ENCODE data around the gene MAPK8IP2. TPM values are rescaled to one million over a fixed set of nuclear protein-coding genes. Genes with fewer than 3 reads are reported as not detected.

The MAPK8IP2 gene
- polyA plus RNA-seq, 1 experiment, result 0.39 TPM

- ChIA-PET POLR2A (no interaction called here), CTCF (interaction anchor here (0.9 to 1.1 kb wide), 2 partner anchors 11 to 40 kb away, joined by 3 read pairs; no protein-coding TSS in a partner anchor)
- no peaks in the 10 kb centered on the region for H3K36me3 ChIP-seq (ENCODE audit: control insufficient read depth, insufficient read depth, low read length)
- TF ChIP-seq, protein P1, sequence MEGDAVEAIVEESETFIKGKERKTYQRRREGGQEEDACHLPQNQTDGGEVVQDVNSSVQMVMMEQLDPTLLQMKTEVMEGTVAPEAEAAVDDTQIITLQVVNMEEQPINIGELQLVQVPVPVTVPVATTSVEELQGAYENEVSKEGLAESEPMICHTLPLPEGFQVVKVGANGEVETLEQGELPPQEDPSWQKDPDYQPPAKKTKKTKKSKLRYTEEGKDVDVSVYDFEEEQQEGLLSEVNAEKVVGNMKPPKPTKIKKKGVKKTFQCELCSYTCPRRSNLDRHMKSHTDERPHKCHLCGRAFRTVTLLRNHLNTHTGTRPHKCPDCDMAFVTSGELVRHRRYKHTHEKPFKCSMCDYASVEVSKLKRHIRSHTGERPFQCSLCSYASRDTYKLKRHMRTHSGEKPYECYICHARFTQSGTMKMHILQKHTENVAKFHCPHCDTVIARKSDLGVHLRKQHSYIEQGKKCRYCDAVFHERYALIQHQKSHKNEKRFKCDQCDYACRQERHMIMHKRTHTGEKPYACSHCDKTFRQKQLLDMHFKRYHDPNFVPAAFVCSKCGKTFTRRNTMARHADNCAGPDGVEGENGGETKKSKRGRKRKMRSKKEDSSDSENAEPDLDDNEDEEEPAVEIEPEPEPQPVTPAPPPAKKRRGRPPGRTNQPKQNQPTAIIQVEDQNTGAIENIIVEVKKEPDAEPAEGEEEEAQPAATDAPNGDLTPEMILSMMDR (IDR thresholded peaks at IDR 0.05; ENCODE audit: insufficient read depth, low read depth, low read length), result no peak
- DNase-seq (ENCODE audit: low read depth), result no peak
- H3K4me3 ChIP-seq (ENCODE audit: low read depth, low read length), result no peak overlapping the region
- peaks cover 34% of the 10 kb centered on the region for H3K27me3 ChIP-seq (ENCODE audit: control insufficient read depth, insufficient read depth, low read length)
These were observed 3.1 kb downstream of the MAPK8IP2 start for GRCh38 chr22:50603511-50604255.

- Histone ChIP-seq H3K4me3 (ENCODE audit: low read depth, low read length) (no peak overlapping the region), H3K27me3 (ENCODE audit: control insufficient read depth, insufficient read depth, low read length) (peaks cover 34% of the 10 kb centered on the region), H3K36me3 (ENCODE audit: control insufficient read depth, insufficient read depth, low read length) (no peaks in the 10 kb centered on the region)
- DNase-seq (ENCODE audit: low read depth), result no peak
- CTCF ChIA-PET, result interaction anchor here (0.9 kb wide), 1 partner anchor 10 kb away, joined by 3 read pairs; no protein-coding TSS in a partner anchor
- POLR2A ChIA-PET, result no interaction called here
- TF ChIP-seq, protein P1 (IDR thresholded peaks at IDR 0.05; ENCODE audit: insufficient read depth, low read depth, low read length), result no peak
These were observed 3.8 kb downstream of the MAPK8IP2 start for GRCh38 chr22:50604256-50605001.

GRCh38 chr22:50605002-50605612 lies 4.5 kb downstream of the MAPK8IP2 start:
- POLR2A ChIA-PET, result no interaction called here
- CTCF ChIA-PET, result no interaction called here
- Histone ChIP-seq H3K27me3 (ENCODE audit: control insufficient read depth, insufficient read depth, low read length) (peaks cover 32% of the 10 kb centered on the region), H3K36me3 (ENCODE audit: control insufficient read depth, insufficient read depth, low read length) (no peaks in the 10 kb centered on the region), H3K4me3 (ENCODE audit: low read depth, low read length) (no peak overlapping the region)
- no peak for DNase-seq (ENCODE audit: low read depth)
- TF ChIP-seq, protein P1 (IDR thresholded peaks at IDR 0.05; ENCODE audit: insufficient read depth, low read depth, low read length), result no peak

DNA sequence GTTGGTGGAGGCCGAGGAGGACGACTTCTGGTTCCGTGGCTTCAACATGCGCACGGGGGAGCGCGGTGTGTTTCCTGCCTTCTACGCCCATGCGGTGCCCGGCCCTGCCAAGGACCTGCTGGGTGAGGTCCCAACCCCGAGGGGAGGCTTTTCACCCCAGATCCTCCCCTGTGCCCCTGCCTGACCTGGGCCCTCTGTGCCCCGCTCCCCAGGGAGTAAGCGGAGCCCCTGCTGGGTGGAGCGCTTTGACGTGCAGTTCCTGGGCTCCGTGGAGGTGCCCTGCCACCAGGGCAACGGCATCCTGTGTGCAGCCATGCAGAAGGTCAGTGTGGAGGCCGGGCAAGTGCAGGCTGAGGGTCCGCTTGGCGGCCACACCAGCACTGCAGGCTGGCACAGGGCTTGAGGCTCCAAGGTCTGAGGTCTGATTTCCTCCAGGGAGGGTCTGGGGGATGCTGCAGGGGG lies 5.1 kb downstream of the MAPK8IP2 start:
- Histone ChIP-seq H3K27me3 (ENCODE audit: control insufficient read depth, insufficient read depth, low read length) (peaks cover 32% of the 10 kb centered on the region), H3K4me3 (ENCODE audit: low read depth, low read length) (no peak overlapping the region), H3K36me3 (ENCODE audit: control insufficient read depth, insufficient read depth, low read length) (no peaks in the 10 kb centered on the region)
- DNase-seq (ENCODE audit: low read depth), result no peak
- ChIA-PET POLR2A (no interaction called here), CTCF (no interaction called here)
- TF ChIP-seq, protein P1 (IDR thresholded peaks at IDR 0.05; ENCODE audit: insufficient read depth, low read depth, low read length), result no peak

Measured in BJ (cell line).